Tibial artery (tissue), 4 donors: ENCODE data around the gene ATP2B2.

Experiments
- DNase-seq, 2 donors: peaks; one replicate each; pipeline ENCODE4 v3.0.0-alpha.2; 2019
- H3K27ac ChIP-seq, 2 donors: fragments of 200-600 bp; sonication (generic) in 1 of 2; 1 replicate in 1 of 2; 2 replicates in 1 of 2; pipeline ENCODE4 v1.5.1; 2018 to 2019; ENCODE audit warnings: mild to moderate bottlenecking in 1 of 2
- H3K27me3 ChIP-seq, 2 donors: fragments of 200-600 bp; sonication (generic) in 1 of 2; one replicate each; pipeline versions ENCODE4 v1.5.1 to v1.6.0; 2016 to 2019
- H3K36me3 ChIP-seq, 3 donors: fragments of 200-600 bp; sonication (generic) in 2 of 3; one replicate each; pipeline ENCODE4 v1.5.1; 2016 to 2019; ENCODE audit warnings: mild to moderate bottlenecking in 2 of 3
- H3K4me1 ChIP-seq, 4 donors: fragments of 200-600 bp; sonication (generic) in 2 of 4; 1 replicate in 3 of 4; 2 replicates in 1 of 4; pipeline ENCODE4 v1.5.1; 2016 to 2019
- H3K4me3 ChIP-seq, 2 donors: fragments of 200-600 bp; sonication (generic) in 1 of 2; 1 replicate in 1 of 2; 2 replicates in 1 of 2; pipeline ENCODE4 v1.5.1; 2018 to 2019; ENCODE audit warnings: mild to moderate bottlenecking in 2 of 2
- H3K9me3 ChIP-seq, 3 donors: fragments of 200-600 bp; sonication (generic) in 1 of 3; one replicate each; pipeline ENCODE4 v1.5.1; 2016 to 2019
- intact Hi-C: fragments of 100-400 bp; cut with DNase I; formaldehyde crosslinking; loops from one replicate; pipeline ENCODE4 v1.15.0; 2023; ENCODE audit warnings: low total_unique reads
- TF ChIP-seq, protein P1 (sequence below), 2 experiments: fragments of 200-600 bp in 1 of 2; fragments of 450-650 bp in 1 of 2; IDR thresholded peaks; one replicate each; pipeline ENCODE4 v1.5.1; 2017 to 2019; ENCODE audit warnings: antibody characterized with exemption in 2 of 2, mild to moderate bottlenecking in 1 of 2, moderate library complexity in 1 of 2

ATP2B2 gene

GRCh38 chr3:10467904-10468612 is 37.3 kb downstream of the ATP2B2 start:
- peaks cover 0 to 5% (median 0%) of the 10 kb centered on the region in 4 donors for H3K4me1 ChIP-seq
- H3K9me3 ChIP-seq: no peaks in the 10 kb centered on the region
- peaks cover 0 to 57% of the 10 kb centered on the region in 2 donors for H3K27me3 ChIP-seq
- H3K27ac ChIP-seq: no peak overlapping the region
- intact Hi-C loops: no loop called here
- DNase-seq: no peak
- H3K36me3 ChIP-seq: no peaks in the 10 kb centered on the region
- TF ChIP-seq, protein P1, sequence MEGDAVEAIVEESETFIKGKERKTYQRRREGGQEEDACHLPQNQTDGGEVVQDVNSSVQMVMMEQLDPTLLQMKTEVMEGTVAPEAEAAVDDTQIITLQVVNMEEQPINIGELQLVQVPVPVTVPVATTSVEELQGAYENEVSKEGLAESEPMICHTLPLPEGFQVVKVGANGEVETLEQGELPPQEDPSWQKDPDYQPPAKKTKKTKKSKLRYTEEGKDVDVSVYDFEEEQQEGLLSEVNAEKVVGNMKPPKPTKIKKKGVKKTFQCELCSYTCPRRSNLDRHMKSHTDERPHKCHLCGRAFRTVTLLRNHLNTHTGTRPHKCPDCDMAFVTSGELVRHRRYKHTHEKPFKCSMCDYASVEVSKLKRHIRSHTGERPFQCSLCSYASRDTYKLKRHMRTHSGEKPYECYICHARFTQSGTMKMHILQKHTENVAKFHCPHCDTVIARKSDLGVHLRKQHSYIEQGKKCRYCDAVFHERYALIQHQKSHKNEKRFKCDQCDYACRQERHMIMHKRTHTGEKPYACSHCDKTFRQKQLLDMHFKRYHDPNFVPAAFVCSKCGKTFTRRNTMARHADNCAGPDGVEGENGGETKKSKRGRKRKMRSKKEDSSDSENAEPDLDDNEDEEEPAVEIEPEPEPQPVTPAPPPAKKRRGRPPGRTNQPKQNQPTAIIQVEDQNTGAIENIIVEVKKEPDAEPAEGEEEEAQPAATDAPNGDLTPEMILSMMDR (IDR thresholded peaks at IDR 0.05): no peak
- H3K4me3 ChIP-seq: no peak overlapping the region

DNA sequence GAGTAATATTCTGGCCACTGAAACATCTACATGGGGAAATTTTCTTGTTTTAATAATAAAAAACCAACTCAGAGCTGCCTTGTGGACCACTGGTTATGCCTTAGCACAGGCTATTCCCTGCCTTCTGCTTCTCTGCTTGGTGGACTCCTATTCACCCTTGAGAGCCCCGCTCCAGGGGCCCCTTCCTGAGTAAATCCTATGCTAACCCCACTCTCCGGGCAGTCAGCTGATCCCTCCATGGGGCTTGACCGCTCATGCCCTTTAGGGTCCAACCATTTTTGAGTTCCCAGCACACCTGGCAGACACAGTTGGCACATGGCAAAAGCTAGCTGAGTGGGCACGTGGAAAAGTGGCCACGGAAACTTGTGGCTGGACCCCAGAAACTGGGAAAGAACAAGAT is 38.2 kb downstream of the ATP2B2 start:
- Histone ChIP-seq H3K9me3 (no peaks in the 10 kb centered on the region), H3K27ac (no peak overlapping the region), H3K27me3 (peaks cover 0 to 48% of the 10 kb centered on the region in 2 donors), H3K4me3 (no peak overlapping the region), H3K4me1 (peaks cover 0 to 5% (median 0%) of the 10 kb centered on the region in 4 donors), H3K36me3 (no peaks in the 10 kb centered on the region)
- TF ChIP-seq, protein P1 (IDR thresholded peaks at IDR 0.05): no peak
- intact Hi-C loops: no loop called here
- DNase-seq: no peak

GRCh38 chr3:10466186-10466585 is 39.2 kb downstream of the ATP2B2 start:
- H3K27ac ChIP-seq: no peak overlapping the region
- DNase-seq: no peak
- H3K4me3 ChIP-seq: no peak overlapping the region
- H3K4me1 ChIP-seq: peaks cover 0 to 4% (median 0%) of the 10 kb centered on the region in 4 donors
- TF ChIP-seq, protein P1 (IDR thresholded peaks at IDR 0.05): no peak
- peaks cover 0 to 42% of the 10 kb centered on the region in 2 donors for H3K27me3 ChIP-seq
- intact Hi-C loops: no loop called here
- H3K36me3 ChIP-seq: no peaks in the 10 kb centered on the region
- no peaks in the 10 kb centered on the region for H3K9me3 ChIP-seq

DNA sequence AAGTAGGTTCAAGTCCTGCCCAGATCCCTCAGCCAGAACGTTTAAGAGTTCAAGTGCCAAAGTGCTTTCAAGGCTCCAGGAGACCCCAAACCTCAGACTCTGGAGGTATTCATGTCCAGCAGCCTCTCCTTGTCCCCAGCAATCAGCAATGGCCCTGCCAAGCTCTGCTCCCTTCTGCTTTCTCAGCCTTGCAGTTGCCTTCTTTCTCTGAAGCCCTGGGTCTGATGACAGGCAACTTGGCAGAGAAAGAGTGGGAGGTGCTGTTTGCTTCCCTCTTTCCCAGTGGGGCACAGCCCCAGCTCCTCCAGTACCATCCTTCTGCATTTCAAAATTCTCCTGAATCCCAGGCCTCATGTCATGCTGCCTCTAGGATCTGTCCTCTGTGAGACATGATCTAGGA is 40.2 kb downstream of the ATP2B2 start:
- Histone ChIP-seq H3K27ac (no peak overlapping the region), H3K4me3 (no peak overlapping the region), H3K36me3 (no peaks in the 10 kb centered on the region), H3K9me3 (no peaks in the 10 kb centered on the region), H3K27me3 (peaks cover 0 to 32% of the 10 kb centered on the region in 2 donors), H3K4me1 (no peaks in the 10 kb centered on the region)
- intact Hi-C loops: no loop called here
- DNase-seq: no peak
- TF ChIP-seq, protein P1 (IDR thresholded peaks at IDR 0.05): no peak

- intact Hi-C loops: no loop called here
- H3K27me3 ChIP-seq: peaks cover 0 to 21% of the 10 kb centered on the region in 2 donors
- no peak overlapping the region for H3K27ac ChIP-seq
- no peaks in the 10 kb centered on the region for H3K9me3 ChIP-seq
- no peaks in the 10 kb centered on the region for H3K4me1 ChIP-seq
- TF ChIP-seq, protein P1 (IDR thresholded peaks at IDR 0.05): no peak
- no peak for DNase-seq
- H3K4me3 ChIP-seq: no peak overlapping the region
- H3K36me3 ChIP-seq: no peaks in the 10 kb centered on the region
Observed at GRCh38 chr3:10463533-10464434, 41.6 kb downstream of the ATP2B2 start.
